GM18507 (cell line): ENCODE measurements around the gene TOM1L2.

Experiments used
- DNase-seq: peaks from one replicate; pipeline ENCODE4 v3.0.0; 2011; ENCODE audit warnings: low read depth; ENCODE audit not compliant: insufficient read length; ENCODE audit errors: extremely low spot score
- FAIRE-seq: peaks from 2 replicates; lab custom pipeline; 2011; peaks lifted over from hg19 to GRCh38; lab: Jason Lieb, UNC

TOM1L2 gene

DNA sequence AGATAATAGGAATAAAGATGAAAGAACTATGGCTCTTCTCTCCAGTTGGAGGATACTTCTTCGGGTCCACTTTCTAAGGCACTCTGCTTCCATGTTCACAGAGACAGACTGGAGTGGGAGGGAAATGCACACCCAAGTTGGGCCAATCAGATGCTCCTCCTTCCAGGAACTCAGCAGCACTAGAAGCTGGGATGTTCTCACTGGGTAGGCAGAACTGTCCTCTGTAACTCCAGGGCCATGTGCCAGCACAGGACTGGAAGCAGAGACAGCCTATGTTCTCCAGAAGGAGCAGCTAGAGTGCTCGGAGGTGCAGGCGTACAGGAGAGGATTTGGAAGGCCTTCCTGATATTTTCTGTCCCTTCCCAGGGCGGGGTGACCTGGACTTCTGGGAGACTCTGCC is 85.5 kb downstream of the TOM1L2 start:
- DNase-seq, result no peak
- no peak for FAIRE-seq

DNA sequence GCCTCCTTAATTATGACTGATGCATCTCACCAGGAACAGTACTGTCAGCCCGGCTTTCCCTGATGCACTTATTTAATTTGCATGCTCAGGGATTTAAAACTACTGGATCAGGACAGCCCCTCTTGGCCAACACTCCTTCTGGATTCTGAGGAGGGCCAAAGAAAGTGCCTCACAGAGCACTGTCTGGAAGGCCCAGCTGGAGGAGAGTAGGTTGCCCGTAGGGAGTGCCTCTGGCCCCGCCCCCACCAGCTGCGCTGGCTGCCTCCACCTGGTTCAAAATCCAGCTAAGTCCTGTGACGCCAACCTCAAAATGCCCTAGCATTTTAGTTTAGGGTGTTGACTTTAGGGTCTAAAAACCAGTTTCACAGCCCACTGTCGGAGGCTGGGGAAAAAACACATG is 86.0 kb downstream of the TOM1L2 start:
- no peak for FAIRE-seq
- DNase-seq, result no peak

DNA sequence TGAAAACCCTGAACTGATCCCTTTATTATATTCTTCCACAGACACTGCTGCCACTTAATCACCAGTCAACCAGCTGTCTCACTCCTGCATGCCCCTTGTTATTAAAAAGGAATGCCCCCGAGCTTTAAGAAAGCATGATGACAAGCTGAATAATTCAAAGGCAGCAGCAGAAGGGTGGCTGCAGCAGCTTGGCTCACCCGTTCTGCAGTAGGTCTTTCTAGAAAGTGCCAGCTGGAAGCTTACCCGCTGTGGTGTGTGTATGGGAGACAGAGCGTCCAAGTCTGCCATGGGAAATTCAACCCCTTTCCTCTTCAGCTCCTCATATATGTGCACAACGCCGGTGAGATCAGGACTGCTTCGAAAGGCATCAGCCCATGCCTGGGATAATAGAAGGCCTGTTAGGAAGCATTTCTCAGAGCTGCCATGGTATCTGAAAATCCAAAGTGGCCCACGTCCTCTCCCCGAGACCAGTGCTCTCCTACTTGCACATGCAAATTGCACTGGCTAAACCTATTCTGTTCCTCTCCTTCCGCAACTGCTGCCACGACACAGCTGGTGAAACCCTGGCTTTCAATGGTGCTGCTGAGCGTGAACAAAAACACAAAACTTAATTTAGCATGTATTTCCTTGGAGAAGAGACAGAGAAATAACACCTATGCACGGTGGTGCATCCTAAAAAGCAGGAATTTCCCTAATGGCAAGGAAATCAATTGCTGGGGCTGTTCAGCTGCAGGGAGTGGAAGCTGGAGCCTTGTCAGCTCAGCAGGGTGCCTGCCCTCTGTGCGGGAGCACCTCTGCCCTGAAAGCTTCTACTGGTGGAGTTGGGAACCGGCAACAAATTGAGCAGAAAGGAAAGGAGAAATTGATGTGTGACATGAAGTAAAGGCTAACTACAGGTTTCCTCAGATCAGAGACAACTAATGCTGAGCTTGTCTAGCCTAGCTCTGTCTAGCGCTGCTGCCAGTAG is 87.5 kb downstream of the TOM1L2 start:
- FAIRE-seq (no peak), DNase-seq (no peak)

DNA sequence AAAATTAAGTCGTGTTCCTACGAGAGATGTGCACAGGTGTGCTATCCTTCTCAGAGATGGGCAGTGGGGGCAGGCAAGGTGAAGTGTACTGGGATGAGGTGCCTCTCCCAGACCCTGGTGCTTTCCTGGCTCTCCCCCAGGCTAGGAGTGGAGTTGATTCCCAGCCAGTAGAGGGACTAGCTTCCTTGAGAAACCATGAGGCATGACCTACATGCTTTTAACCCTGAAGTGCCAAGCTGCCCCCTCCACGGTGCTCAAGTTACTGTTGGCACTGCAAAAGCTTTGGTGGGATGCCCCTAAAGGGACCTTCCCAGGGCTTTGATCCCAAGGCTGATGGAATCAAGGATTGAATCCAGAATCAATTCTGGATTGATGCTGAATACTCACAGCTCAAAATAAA is 88.4 kb downstream of the TOM1L2 start:
- no peak for FAIRE-seq
- no peak for DNase-seq

DNA sequence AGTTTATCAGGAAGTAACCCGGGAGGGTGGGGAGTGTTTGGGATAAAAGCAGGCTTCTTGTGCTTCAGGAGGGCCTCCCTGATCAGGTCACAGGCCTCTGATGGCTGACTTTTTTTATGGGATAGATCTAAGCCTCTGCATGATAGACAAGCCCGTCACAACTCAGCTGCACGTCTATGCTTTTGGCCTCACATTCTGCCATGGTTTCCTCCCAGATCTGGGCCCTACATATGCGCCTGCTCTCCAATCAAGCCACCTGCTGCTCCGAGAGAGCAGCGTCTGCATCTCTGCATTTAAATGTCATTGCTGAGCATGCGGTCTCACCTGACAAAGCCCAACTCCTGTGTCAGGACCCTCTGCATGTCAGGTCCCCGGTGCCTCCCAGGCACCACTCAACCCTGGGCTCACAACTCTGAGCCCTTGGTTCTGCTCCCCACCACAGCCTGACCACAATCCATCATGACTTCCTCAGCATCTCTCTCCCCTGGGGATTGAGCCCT is 90.1 kb downstream of the TOM1L2 start:
- no peak for DNase-seq
- FAIRE-seq, result no peak

DNA sequence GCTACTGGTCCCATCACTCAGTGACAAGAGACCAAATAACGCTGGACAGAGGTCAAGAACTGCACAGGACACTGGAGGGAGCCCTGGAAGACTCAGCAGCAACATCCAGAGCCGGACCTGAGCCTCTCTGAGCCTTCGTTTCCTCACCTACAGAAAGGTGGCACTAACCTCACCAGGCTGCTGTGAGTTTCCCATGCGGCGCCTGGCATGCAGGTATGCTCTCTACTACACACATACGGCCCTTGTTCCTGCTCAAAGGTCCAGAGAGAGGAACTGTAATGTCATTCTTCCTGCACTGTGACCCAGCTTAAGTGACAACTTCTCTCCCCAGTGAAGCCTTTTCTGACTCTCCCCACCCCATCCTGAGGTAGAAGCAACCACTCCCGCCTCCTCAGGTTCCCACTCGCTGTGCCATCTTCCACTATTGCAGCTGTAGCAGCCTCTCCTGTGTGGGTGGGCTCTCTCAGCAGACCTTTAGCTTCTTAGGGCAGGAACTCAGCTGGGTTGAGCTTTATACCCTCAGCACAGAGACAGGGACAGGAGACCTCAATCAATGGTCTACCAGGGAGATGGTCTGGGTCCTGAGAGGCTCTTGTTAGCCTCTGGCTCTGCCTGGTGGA is 91.5 kb downstream of the TOM1L2 start:
- FAIRE-seq, result no peak
- DNase-seq, result no peak

DNA sequence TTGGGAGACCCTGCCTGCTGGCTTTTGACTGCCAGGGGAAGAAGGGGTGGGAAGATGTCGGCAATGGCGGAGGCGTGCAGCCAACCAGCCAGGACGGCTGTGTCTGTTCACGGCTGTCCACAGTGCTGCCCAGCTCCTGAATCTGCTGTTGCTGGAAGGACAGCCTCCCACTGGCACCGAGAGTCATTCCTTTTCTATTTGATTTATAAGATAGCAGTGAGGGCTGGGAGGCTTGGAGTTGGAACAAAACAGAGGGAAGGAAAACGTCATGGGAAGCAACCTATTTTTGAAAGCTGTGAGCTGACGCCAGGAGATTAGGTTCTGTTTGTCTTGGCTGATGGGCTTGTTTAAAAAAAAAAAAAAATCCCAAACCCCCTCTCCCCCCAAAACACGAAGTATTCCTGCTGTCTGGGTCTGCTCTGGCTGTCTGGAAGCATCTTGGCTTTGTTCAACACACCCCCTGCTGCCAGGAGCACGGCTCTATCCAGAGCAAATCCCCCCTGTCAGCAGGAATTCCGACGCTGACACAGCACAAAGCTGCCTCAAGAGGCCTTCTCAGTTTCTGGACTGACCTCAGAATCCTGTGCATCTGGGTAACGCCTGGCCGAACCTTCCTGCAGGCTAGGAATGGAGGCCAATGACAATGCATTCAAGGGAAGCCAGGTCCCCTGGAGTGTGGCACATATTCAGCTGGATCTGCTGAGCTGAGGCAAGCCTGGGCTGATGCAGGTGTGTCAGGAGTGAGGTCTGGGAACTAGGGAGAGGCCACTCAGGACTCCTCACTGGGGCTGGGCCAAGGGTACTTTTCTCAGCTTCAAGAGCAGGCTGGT is 94.5 kb downstream of the TOM1L2 start:
- no peak for FAIRE-seq
- DNase-seq, result no peak

DNA sequence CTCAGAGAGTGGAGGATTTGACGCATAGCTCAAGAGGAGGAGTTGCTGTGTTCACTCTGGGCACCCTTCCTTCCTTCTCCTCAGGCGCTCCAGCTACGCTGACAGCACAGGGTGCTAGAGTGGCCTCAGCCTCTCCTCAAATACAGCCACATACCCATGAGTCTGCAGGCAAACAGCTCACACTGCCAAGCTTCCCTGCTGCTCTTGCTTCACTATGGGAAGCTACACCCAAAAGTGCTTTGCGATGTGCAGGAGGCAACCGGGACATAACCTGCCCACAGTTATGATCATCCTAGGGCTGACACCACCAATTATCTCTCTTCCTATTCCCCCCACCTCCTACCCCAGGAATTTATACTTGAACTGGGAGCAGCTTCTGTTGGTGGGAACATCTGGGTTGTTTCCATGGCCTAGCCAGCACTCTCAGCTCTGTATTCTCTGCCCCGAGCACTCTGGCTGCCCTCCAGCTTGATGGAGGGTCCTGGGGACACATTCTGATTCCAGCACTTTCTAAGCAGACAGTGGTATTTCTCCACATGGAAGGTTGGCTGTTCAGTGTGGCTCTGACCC is 95.2 kb downstream of the TOM1L2 start:
- no peak for DNase-seq
- FAIRE-seq, result no peak

DNA sequence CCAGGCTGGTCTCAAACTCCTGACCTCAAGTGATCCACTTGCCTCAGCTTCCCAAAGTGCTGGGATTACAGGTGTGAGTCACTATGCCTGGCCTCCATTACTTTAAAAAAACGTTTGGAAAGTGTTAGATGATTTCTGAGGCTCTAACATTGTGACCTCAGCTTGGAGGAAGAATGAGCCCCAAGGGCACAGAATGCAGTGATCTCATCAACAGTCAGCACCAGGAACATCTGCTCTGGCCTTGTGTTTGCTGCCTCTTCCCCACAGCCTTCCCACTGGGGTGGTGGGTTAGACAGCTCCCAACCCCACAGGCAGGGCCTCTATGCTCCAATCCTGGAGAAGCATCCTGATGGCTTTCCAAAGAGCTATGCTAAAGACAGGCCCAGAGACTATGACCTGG is 97.7 kb downstream of the TOM1L2 start:
- FAIRE-seq (no peak), DNase-seq (no peak)

DNA sequence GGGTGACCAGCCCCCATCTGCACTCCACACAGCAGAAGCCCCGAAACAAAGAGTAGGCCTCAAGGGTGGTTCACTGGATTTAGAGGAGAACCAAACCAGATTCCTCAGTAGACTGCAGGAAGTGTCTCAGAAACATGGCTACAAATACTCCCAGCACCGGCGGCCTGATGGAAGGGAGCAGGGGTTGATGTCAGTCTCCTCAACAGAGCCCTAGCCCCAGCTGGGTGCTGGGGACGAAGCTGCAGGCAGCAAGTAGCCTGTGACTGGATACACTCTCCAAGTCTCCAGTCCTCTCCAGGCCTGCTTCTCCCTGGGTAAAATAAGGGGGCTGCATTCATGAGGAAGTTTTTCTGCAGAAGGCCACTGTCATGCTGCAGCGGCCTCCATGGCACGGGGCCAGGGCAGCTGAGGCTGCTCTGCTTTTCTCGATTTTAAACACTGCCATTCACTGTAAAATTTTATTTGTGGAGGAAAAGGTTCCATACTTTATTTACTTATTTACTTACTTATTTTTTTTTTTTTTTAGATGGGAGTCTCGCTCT is 98.7 kb downstream of the TOM1L2 start:
- FAIRE-seq (no peak), DNase-seq (no peak)

DNA sequence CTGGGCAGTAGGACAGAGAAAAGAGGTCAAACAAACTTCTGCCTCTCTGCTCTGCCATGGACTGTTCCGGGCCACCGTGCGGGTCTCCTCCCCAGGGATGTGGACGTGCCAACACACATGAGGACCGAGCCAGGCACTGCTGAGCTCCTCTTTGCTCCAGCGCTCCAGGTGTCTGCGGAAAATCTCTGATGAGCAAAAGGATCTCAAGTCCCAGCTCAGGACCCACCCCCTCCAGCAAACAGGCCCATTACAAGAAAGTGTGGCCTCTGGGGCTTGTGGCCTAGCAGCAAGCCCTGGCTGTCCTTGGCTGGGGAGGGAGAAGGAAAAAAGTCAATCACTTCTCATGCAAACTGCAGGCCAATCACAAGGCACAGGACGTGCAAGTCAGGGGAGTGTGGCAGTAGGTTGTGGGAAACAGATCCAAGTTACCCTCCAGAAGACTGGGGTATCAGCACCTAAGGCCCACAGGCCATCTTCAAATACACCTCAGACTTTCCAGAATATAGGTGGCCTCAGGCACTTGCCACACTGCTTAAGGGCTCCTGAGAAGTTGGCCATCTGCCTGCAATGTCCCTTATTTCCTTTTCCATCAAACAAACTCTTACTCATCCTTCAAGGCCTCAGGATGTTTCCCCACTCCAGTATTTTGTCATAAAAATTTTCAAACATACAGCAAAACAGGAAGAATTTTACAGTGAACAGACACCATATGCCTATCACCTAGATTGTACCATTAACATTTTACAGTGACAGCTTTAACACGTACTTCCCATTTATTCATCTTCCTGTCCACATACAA is 99.5 kb downstream of the TOM1L2 start:
- DNase-seq (no peak), FAIRE-seq (no peak)

DNA sequence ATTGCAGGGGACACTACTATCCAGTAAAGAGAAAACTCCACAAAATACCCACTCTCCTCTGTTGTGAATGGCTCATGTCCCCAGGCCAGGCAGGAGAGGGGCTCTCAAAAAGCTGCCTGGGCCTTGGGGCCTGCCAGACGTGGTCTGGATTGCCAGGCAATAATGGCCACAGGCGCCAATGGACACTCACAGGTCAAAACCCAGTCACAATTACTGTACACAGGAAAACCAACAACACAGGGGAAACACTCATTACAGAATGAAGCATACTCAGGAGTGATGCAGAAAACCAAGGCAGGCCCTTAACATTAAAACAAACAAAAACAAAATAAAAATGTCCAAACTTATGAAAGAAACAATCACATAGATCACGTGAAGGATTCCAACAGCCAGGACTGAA is 100.3 kb downstream of the TOM1L2 start:
- FAIRE-seq (no peak), DNase-seq (no peak)

DNA sequence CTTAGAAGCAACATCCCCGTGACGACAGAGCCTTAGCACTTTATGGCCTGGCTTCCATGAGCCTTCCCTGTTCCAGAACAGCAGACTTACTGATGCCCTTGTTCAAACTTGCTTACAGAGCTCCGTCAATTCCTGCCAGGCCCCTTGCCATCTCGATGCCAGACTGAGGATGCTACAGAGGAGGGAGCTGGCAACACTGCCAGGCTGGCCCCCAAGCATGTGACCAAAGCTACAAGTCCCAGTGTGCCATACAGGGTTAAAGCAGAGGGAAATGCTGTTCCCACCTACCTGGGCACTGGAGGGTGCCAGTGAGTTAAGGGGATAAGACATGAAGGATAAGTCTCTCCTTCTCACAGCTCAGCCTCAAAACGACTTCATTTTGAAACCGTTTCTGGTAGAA is 102.0 kb downstream of the TOM1L2 start:
- FAIRE-seq (no peak), DNase-seq (no peak)

DNA sequence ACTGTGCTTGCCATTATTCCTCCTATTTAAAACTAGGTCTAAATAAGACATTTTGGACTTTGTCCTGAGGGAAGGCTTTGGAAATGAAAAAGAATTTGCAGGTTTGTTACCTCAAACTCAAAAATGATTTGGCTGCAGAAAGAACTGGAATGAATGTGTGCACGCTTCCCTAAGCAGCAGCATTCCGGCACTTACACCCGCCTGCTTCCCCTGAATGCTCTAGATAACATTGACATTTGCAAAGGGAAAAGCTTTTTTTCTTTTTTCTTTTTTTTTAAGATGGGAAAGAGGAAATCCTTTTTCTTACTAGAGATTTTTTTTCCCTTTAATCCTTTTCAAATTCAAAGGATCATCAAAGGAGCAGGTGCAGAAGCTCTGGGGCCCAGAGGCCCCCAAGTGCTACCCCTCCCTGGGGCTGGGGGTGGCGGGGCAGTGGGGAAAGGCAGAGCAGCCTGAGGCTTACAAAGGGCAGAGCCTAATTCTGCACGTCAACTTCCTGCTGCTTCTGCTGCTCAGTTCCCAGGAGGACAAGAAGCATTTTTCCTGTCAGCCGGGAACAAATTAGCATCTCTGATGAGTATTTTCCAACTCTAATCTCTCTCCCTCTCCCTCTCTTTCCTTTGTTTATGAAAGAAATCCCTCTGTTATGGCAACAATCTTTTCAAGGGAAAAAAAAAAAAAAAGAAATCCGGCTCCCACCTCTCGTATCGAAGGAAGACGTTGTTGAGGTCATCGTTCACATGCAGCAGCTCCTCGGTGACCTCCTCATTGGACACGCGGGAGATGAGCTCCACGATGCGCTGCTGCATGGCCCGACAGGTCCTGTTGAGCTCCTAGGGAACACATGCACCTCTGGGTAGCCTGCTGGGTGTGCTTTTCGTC is 103.3 kb downstream of the TOM1L2 start:
- FAIRE-seq (no peak), DNase-seq (no peak)

DNA sequence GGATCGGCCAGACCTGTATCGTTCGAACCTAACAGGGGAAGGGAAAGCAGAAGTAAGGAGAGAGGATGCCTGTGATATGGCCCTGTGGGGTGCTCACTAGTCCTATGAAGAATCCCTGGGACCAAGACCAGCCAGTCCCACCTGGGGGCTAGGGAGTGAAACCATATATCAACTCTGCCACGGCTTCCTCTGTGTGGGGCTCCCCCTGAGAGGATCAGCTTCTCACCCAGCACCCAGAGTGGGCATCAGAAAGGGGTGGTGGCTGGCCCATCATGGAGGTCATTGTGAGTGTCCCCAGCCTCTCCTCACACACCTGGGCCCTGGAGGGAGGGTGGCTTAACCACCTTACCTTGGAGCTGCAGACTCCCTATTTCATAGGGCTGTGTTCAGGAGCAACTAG is 105.3 kb downstream of the TOM1L2 start:
- DNase-seq, result no peak
- no peak for FAIRE-seq

DNA sequence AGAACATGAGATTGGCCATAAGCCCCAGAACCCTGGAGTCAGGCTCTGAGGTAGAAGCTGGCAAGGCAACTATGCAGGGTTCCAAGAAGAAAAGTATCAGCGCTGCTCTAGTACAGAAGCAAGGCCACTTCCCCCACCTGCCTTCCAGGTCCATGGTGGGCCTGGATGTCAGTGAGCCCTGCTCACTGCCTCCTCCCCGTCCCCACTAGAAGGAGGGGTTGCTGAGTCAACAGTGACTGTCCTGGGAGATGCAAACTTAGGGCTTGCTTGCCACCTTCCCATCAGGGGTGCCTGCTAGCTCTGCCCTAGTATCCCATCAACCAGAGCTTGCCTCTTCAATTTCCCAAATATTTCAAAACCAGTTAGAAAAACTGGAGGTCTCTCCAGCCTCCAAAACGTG is 105.8 kb downstream of the TOM1L2 start:
- no peak for DNase-seq
- FAIRE-seq, result no peak

DNA sequence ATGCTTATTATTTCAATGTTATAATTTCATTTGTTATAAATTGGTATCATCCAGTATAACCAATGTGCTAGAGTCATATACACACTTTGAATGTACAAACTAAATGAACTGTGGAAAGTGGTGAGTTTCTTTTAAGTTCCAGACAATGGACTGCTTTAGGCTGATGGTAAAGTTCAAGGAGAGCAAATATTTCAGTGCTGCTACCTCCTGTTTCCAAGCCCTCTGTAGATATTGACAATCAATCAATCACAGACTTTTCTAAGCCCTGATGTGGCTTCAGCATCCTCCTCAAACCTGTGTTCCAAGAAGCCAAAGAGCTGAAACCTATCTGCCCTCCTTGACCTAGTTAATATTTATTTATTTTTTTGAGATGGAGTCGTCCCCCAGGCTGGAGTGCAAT is 107.2 kb downstream of the TOM1L2 start:
- FAIRE-seq, result no peak
- DNase-seq, result no peak

DNA sequence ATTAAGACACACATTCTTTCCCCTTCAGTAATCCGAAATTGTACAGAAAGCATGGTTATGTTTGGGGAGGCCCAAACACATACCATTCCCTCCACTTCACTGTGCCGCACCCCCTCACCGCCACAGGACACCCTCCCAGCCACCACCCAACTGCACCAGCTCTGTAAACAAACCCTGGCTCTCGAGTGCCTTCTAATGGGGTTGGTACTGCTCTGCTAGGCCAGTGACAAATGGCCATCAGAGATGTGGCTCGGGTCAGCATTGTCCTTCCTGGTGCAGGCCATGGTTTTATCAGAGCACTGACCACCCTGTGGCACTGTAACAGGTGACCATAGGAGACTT is 111.5 kb downstream of the TOM1L2 start:
- DNase-seq, result no peak
- FAIRE-seq, result no peak
